CD1c-positive myeloid dendritic cell (primary cell): Measurements from ENCODE around the gene MOB3A.
A peak's percentile ranks its signal among the peaks of the same experiment; 100 is the strongest.

Experiments used
- DNase-seq: peaks from one replicate; pipeline ENCODE4 v3.0.0-alpha.2; 2016; ENCODE audit errors: extremely low spot score

MOB3A gene

DNA sequence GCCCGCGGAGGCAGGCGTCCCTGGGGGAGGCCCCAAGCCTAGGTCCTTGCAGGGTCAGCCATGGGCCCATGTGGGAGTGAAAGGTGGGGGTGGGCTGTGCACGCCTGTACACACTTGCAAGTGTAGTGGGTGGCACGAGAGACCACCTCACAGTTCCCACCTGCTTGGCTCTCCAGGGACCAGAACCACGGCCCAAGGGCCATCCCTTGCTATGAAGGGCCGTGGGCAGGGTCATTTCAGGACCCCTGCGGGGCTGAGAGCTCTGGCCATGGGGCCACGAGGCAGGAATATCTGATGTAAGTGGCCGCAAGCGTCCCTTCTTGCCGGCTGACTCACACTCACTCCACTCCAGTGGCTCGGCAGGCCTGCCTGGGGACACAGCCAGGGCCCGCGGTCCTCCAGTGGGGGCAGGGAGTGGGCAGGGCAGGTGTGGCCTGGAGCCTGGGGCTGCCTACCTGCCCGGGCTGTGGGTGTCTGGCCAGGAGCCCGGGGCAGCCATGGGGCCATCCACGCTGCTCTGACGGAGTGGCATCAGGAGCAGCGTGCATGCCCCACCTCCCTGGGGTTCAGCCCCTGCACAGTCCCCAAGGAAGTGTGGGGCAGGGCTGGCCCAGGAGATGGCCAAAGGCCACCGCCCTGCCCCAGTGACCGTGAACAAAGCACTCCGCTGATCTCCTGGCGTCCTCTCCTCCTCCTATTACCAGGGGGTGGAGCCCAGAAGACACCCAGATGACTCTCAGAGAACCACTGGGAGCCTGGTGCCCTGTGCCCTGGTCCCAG, 36.5 kb downstream of the MOB3A start:
- no peak for DNase-seq

- no peak for DNase-seq
Measured at GRCh38 chr19:2058570-2059421, 37.3 kb downstream of the MOB3A start.

DNA sequence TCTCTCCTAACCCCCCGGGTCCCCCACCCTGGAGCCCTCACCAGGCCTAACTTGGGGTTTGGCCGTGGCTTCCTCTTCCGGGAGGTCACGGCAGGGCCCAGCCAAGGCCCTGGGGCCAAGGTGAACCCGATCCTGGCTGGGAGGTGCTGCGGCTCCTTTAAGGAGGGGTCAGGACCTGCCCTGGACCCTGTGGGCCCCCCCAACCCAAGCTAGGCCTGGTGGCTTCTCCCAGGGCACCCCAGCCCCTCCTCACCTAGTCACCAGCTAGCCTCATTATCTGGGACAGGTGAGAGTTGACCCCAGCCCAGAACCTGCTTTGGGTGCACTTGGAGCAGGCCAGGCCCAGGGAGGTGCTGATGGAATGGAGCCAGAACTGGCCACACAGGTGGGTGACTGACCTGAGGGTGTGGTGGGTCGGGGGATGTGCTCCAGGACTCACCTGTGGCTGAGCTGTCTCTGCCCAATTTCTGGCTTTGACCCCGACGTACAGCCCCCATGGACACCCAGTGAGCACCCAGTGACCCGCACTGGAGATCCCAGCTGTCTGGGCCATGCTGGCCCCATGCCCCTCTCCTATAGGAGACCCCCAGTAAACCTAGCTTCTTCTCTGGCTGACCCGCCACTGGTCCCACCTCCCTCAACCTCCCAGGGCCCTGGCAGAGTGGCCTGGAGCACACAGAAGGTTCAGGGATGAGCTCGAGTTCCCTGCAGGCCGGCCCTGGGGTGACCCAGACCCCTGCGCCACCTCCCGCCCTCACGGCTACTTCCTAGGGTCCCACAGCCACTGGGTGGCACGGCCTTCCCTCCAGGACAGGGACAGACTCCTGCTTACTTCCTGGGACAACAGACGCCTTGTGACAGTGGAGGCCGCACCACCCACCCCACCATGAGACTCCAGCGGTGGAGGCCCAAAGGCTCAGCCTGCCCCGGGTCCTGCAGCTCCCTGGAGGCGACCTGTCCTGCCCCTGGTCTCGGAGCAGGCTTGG, 38.3 kb downstream of the MOB3A start:
- no peak for DNase-seq

DNA sequence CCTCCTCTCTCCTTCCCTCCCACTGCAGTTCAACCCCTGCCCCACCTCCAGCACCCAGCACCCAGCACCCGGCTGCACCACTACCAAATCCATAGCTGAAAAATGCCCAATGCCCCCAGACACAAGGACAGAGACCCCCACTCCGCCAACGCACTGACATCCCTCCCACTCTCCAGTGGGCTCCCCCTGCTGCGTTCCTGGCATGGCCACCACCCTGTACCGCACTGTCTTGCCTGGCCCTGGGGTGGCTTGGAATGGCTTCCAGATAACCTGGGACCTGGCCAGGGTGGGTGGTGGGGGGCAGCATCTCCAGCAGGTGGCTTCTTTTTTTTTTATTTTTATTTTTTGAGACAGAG, 39.3 kb downstream of the MOB3A start:
- no peak for DNase-seq

DNA sequence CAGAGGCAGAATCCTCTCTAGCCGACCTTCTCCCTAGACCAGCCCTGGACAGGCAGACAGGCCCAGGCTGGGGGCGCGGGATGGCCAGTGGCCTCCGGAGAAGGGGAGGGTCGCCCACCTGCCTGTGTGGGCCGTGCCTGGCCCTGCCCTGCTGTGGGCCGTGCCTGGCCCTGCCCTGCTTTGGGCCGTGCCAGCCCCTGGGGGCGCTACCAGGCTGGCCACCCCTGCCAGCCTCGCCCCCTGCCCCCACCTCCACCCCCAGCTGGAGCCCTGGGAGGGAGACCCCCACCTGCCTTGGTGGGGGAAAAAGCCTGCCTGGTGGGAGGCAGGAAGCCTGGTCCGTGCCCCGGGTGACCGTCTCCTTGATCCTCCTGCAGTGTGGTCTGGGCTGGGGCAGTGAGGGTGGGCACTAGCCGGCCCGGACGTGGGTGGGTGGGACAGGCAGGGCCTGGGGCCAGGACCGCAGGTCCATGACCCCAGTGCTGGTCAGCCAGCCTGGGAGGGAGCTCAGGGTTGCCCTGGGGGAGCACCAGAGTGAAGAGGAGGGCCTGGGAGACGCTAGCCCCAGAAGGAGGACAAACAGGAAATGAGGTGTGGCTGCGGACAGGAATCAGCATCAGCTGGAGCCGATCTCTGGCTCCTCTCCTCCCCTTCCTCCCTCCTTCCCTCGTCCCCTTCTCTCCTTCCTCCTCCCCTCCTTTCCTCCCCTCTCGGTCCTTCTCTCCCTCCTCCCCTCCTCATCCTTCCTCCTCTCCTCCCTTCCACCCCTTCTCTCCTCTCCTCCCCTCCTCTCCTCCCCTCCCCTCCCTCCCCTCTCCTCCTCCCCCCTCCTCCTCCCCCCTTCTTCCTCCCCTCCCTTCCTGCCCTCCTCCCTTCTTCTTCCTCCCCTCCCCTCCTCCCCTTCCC, 39.9 kb downstream of the MOB3A start:
- DNase-seq, result no peak

GRCh38 chr19:2054763-2055162, 41.4 kb downstream of the MOB3A start:
- DNase-seq, result no peak

- DNase-seq, result no peak
Measured at GRCh38 chr19:2053601-2054389, 42.3 kb downstream of the MOB3A start.

DNA sequence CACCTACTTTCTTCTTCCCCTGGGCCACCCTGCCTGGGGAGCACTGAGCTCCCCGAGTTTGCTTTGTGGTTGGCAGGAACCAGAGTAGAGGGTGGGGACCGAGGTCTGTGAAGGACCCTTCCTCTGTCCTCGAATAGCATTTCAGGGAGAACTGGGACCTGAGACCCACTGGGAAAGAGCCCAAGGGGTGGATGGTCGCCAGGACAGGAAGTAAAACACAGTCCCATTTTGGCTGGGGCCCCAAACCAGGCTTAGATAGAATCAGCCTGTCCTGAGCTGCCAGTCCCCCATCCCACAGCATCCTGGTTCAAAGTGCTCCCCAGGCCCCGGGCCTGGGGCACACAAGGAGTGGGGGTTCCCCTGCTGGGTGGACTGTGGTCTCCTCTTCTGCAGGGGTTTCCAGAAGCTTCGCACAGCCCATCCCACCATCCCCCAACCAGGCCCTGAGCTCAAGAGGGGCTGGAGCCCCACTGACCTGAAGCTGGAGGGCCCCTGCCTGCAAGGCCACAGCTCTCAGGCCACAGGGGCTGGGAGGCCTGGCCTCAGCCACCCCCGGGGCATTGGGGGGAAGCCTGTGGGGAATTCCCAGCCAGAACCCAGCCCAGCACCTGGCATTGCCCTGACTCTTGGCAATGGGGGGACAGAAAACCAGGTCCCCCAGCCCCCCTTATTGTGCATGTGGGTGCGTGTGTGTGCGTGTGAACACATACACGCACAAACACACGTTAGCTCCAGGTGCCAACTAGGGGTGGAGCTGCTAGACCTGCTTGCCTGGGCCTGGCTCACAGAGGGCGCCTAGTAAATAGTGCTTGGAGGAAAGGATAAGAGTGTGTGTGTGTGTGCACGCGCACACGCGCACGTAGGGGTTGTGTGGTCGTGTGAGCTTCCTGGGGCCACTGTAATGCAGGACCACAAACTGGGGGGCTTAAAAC, 44.1 kb downstream of the MOB3A start:
- no peak for DNase-seq

GRCh38 chr19:2050991-2051772, 44.9 kb downstream of the MOB3A start, which contains the start of gene MKNK2:
Gene MKNK2, minus strand, starts transcription at chr19:2051244. Its CDS starts 393 bp downstream, at chr19:2050851.
- DNase-seq, result peak; percentile 97

DNA sequence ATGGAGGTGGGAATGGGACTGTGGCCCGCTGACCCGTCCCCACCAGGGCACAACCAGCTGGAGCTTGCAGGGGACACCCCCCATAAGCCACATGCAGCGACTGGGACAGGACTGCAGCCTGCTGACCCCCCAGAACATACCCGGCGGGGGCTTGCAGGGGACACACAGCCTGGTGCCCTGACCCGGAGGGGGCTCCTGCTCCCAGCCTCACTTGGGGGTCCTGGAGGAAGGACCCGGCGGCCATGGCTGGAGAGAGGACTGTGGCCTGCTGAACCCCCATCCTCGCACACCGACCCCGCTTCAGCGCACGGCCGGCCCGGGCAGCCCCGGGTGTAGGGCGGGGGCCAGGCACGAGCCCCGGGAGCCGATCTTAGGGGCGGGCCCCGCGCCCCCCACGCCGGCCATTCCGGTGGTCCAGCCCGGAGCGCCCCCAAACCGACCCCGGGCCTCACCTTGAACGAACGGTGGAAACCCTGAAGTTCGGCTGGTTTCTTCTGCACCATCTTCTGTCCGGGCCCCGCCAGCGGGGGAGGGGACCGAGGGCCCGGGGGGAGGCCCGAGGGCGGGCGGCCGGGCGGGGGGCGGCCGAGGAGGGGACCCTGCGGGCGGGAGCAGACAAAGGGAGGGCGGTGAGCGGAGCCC, 45.7 kb downstream of the MOB3A start:
- DNase-seq, result no peak

GRCh38 chr19:2049741-2050348, 46.3 kb downstream of the MOB3A start:
- DNase-seq, result peak; percentile 75

GRCh38 chr19:2048959-2049740, 47.0 kb downstream of the MOB3A start:
- no peak for DNase-seq

GRCh38 chr19:2048104-2048958, 47.8 kb downstream of the MOB3A start:
- DNase-seq, result no peak

DNA sequence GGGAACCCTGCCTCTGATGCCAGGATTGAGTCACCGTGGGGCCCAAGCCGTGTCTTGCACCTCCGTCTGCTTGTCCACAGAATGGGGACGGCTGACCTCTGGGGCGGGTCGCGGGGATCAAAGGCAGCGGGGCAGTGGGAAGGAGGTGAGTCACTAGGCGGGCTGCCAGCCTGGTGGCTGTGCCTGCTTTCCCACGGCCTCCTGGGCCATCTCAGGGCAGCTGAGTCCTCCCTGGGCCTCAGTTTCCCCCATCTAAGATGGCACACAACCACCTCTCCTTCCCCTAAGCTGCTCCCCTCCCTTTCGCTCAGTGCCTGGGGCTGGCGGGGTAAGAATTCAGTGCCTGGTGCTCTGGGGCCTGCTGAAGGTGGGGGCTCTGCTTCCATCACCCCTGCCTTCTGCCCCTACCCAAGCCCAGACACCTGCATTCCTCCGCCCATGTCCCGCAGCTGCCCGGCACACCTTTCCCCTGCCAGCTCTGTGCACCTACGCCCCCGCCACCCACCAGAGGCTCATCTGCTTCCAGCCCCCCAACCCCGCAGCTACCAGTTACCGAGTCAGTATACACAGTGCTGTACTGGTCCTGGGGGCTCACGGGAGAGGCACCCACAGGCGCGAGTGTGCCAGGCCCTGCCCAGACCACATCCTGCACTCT, 48.5 kb downstream of the MOB3A start:
- DNase-seq, result no peak

DNA sequence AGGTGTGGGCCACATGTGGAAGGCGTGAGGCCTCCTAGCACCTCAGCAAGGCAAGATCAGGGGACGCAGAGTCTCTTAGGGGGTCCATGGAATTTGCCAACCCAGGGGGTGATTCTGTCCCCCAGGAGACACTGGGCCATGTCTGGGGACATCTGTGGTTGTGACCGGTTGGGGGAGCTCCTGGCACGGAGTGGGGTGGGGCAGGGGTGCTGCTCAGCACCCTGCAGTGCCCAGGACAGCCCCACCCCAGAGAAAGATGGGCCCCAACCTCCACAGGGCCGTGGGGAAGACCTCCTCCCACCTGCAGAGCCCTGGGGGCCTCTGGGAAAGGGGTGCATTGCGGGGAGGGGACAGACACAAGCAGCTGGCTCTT, 49.1 kb downstream of the MOB3A start:
- no peak for DNase-seq
